Progenitor cell of endocrine pancreas (in vitro differentiated cells): ENCODE results near the gene SMAD5. TPM values are rescaled to one million over a fixed set of nuclear protein-coding genes. Genes with fewer than 3 reads are reported as not detected.

Experiments
- DNase-seq: peaks from one replicate; pipeline ENCODE4 v3.0.0; 2021; ENCODE audit warnings: low spot score; ENCODE audit not compliant: unreplicated experiment
- H3K27ac Mint-ChIP-seq: 2 replicates; pipeline ENCODE4 v1.8.0; 2021; ENCODE audit warnings: mild to moderate bottlenecking, moderate library complexity, mixed read lengths
- H3K27me3 Mint-ChIP-seq: 2 replicates; pipeline ENCODE4 v1.8.0; 2021; ENCODE audit warnings: mixed read lengths
- H3K36me3 Mint-ChIP-seq: 2 replicates; pipeline ENCODE4 v1.8.0; 2022; ENCODE audit warnings: mixed read lengths; ENCODE audit not compliant: insufficient read depth
- H3K4me1 Mint-ChIP-seq: 2 replicates; pipeline ENCODE4 v1.8.0; 2021; ENCODE audit warnings: low read depth, mixed read lengths
- H3K4me3 Mint-ChIP-seq: 2 replicates; pipeline ENCODE4 v1.8.0; 2021; ENCODE audit warnings: low read depth, mild to moderate bottlenecking, moderate library complexity, mixed read lengths
- H3K9me3 Mint-ChIP-seq: 2 replicates; pipeline ENCODE4 v1.8.0; 2021; ENCODE audit warnings: low read depth, mixed read lengths
- CTCF ChIP-seq: fragments of 200-600 bp; sonication (generic); IDR thresholded peaks from one replicate; pipeline ENCODE4 v1.5.0; 2021; ENCODE audit warnings: antibody characterized with exemption, mild to moderate bottlenecking; ENCODE audit not compliant: unreplicated experiment
- total RNA-seq: library from RNA; stranded (reverse); gene quantifications from 2 replicates; pipeline ENCODE4 v1.2.1, GENCODE V29; 2021

The SMAD5 gene
- total RNA-seq, 1 donor from 2014 or later, result 92.3 TPM

- TF ChIP-seq CTCF, result no peak
- H3K27ac Mint-ChIP-seq, result no peak overlapping the region
- DNase-seq, result no peak
- H3K27me3 Mint-ChIP-seq, result peaks cover 16% of the 10 kb centered on the region
- H3K4me1 Mint-ChIP-seq, result peaks cover 11% of the 10 kb centered on the region
- H3K36me3 Mint-ChIP-seq, result no peaks in the 10 kb centered on the region
- H3K9me3 Mint-ChIP-seq, result no peaks in the 10 kb centered on the region
- H3K4me3 Mint-ChIP-seq, result no peak overlapping the region
Measured at GRCh38 chr5:136101884-136102283, 30.8 kb upstream of the SMAD5 start.

GRCh38 chr5:136103118-136103517 lies 29.5 kb upstream of the SMAD5 start:
- Mint-ChIP-seq H3K27me3 (peaks cover 14% of the 10 kb centered on the region), H3K4me3 (no peak overlapping the region), H3K36me3 (no peaks in the 10 kb centered on the region), H3K4me1 (peaks cover 21% of the 10 kb centered on the region), H3K27ac (no peak overlapping the region), H3K9me3 (no peaks in the 10 kb centered on the region)
- TF ChIP-seq CTCF, result no peak
- DNase-seq, result no peak

- Mint-ChIP-seq H3K4me3 (no peak overlapping the region), H3K27me3 (peaks cover 10% of the 10 kb centered on the region), H3K4me1 (peaks cover 21% of the 10 kb centered on the region), H3K9me3 (no peaks in the 10 kb centered on the region), H3K27ac (no peak overlapping the region), H3K36me3 (no peaks in the 10 kb centered on the region)
- no peak for TF ChIP-seq CTCF
- DNase-seq, result no peak
Measured at GRCh38 chr5:136104306-136104965, 28.2 kb upstream of the SMAD5 start.

GRCh38 chr5:136106351-136107031 lies 26.2 kb upstream of the SMAD5 start:
- no peaks in the 10 kb centered on the region for H3K9me3 Mint-ChIP-seq
- H3K36me3 Mint-ChIP-seq, result no peaks in the 10 kb centered on the region
- no peak overlapping the region for H3K4me3 Mint-ChIP-seq
- no peak overlapping the region for H3K27ac Mint-ChIP-seq
- H3K27me3 Mint-ChIP-seq, result peaks cover 5% of the 10 kb centered on the region
- DNase-seq, result no peak
- H3K4me1 Mint-ChIP-seq, result peaks cover 21% of the 10 kb centered on the region
- TF ChIP-seq CTCF, result no peak

- H3K36me3 Mint-ChIP-seq, result no peaks in the 10 kb centered on the region
- H3K27ac Mint-ChIP-seq, result no peak overlapping the region
Measured at GRCh38 chr5:136108180-136108611, 24.4 kb upstream of the SMAD5 start.

More at GRCh38 chr5:136108180-136108611, 24.4 kb upstream of the SMAD5 start:
- Mint-ChIP-seq H3K4me1 (peaks cover 21% of the 10 kb centered on the region), H3K4me3 (no peak overlapping the region), H3K27me3 (peaks cover 8% of the 10 kb centered on the region), H3K9me3 (no peaks in the 10 kb centered on the region)
- TF ChIP-seq CTCF, result no peak
- no peak for DNase-seq
